H1 (cell line): ENCODE data around the gene SYNGR3.

ENCODE experiments used
- CBX8 ChIP-seq: fragments of 300-800, 300-1000 bp; sonication (generic); IDR thresholded peaks from 2 replicates; pipeline ENCODE4 v1.7.1; 2016; ENCODE audit warnings: low read depth, low read length, borderline replicate concordance
- CHD2 ChIP-seq: IDR thresholded peaks from 2 replicates; pipeline ENCODE4 v1.6.1; 2012; ENCODE audit warnings: low read length, improper control_type of control experiment
- EZH2 ChIP-seq: fragments of 200-600 bp; sonication (generic); IDR thresholded peaks from 2 replicates; pipeline ENCODE4 v1.7.1; 2012; ENCODE audit warnings: low read depth, mild to moderate bottlenecking, moderate library complexity, low read length, inconsistent platforms; ENCODE audit not compliant: severe bottlenecking
- GABPA ChIP-seq: IDR thresholded peaks from 2 replicates; pipeline ENCODE4 v1.6.1; 2011; ENCODE audit warnings: mild to moderate bottlenecking, low read length, moderate library complexity, borderline replicate concordance; ENCODE audit not compliant: insufficient read depth
- GTF2F1 ChIP-seq: IDR thresholded peaks from 2 replicates; pipeline ENCODE4 v1.6.1; 2012; ENCODE audit warnings: low read depth, low read length, improper control_type of control experiment, borderline replicate concordance
- KDM1A ChIP-seq: fragments of 200-600, 300-600 bp; sonication (generic); IDR thresholded peaks from 2 replicates; pipeline ENCODE4 v1.7.1; 2016; ENCODE audit warnings: mild to moderate bottlenecking, low read length, borderline replicate concordance
- PHF8 ChIP-seq: fragments of 200-600 bp; sonication (generic); conservative IDR thresholded peaks from 2 replicates; pipeline ENCODE4 v1.7.1; 2012; ENCODE audit warnings: low read depth, mild to moderate bottlenecking, inconsistent platforms, low read length, moderate library complexity
- POLR2A ChIP-seq, 2 experiments: IDR thresholded peaks; 1 replicate in 1 of 2; 2 replicates in 1 of 2; pipeline ENCODE4 v1.6.1; 2011; ENCODE audit warnings: low read depth in 2 of 2, low read length in 2 of 2, mild to moderate bottlenecking in 2 of 2; ENCODE audit errors: control extremely low read depth in 1 of 2
- RNF2 ChIP-seq: fragments of 200-900, 300-1000 bp; sonication (generic); IDR thresholded peaks from 2 replicates; pipeline ENCODE4 v1.7.1; 2016; ENCODE audit warnings: borderline replicate concordance, low read depth, mild to moderate bottlenecking, antibody characterized with exemption, low read length; ENCODE audit not compliant: poor library complexity, severe bottlenecking; ENCODE audit errors: missing control alignments
- TF ChIP-seq, protein P1 (sequence below): IDR thresholded peaks from 2 replicates; pipeline ENCODE4 v1.6.1; 2012; ENCODE audit warnings: inconsistent platforms

DNA sequence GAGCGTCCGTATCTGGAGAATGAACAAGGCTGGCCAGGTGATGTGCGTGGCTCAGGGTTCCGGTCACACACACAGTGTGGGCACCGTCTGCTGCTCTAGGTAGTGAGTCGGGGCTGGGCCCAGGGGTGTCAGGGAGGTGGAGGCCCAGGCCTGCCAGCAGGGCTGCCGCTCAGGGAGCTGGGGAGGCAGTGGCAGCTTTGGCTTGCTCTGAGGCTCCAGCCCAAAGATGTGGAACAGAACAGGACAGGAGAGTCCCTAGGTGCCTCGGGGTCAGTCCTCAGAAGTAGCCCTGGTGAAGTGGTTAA, 13.6 kb upstream of the SYNGR3 start:
- TF ChIP-seq CHD2 (no peak), GTF2F1 (no peak), GABPA (no peak), RNF2 (no peak), PHF8 (no peak), CBX8 (no peak), KDM1A (no peak), POLR2A (IDR thresholded peaks at IDR 0.05; ENCODE audit: control extremely low read depth in 1 of 2, low read depth in 2 of 2, low read length in 2 of 2) (no peak), EZH2 (no peak)
- TF ChIP-seq, protein P1, sequence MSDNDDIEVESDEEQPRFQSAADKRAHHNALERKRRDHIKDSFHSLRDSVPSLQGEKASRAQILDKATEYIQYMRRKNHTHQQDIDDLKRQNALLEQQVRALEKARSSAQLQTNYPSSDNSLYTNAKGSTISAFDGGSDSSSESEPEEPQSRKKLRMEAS = no peak
